Tongue (tissue), 2 donors: ENCODE measurements around the gene B4GALT1. TPM values are rescaled to one million over a fixed set of nuclear protein-coding genes. Genes with fewer than 3 reads are reported as not detected.
"Not testable (repeated sequence)": the region's sequence is repeated elsewhere in the genome, so short reads cannot be mapped to it uniquely, and the experiment has no call there.

Experiments used
- DNase-seq: peaks from one replicate; pipeline ENCODE4 v3.0.0-alpha.2; 2015
- total RNA-seq: library from RNA; depleted of rRNA; stranded (reverse); fragments of >200 nt; gene quantifications from one replicate; pipeline ENCODE4 v1.2.3, GENCODE V29; 2014

The B4GALT1 gene
- total RNA-seq, 1 donor from 2014 or later, result 30.1 TPM

- no peak for DNase-seq
Measured at GRCh38 chr9:33182519-33182918, 15.4 kb upstream of the B4GALT1 start.

- DNase-seq, result no peak
Measured at GRCh38 chr9:33180526-33181184, 13.5 kb upstream of the B4GALT1 start.

GRCh38 chr9:33178972-33179697, 12.0 kb upstream of the B4GALT1 start:
- no peak for DNase-seq

GRCh38 chr9:33177639-33178038, 10.5 kb upstream of the B4GALT1 start:
- DNase-seq, result no peak

GRCh38 chr9:33177086-33177485, 9.9 kb upstream of the B4GALT1 start:
- DNase-seq, result no peak

GRCh38 chr9:33175649-33176325, 8.7 kb upstream of the B4GALT1 start:
- DNase-seq, result no peak

- no peak for DNase-seq
Measured at GRCh38 chr9:33172256-33173238, 5.4 kb upstream of the B4GALT1 start.

- DNase-seq, result peak; percentile 72
Measured at GRCh38 chr9:33170464-33171415, 3.6 kb upstream of the B4GALT1 start.

GRCh38 chr9:33168941-33169544, 1.9 kb upstream of the B4GALT1 start:
- no peak for DNase-seq

GRCh38 chr9:33167972-33168461, 881 bp upstream of the B4GALT1 start:
- DNase-seq, result peak; percentile 46

- DNase-seq, result peak; percentile 53
Measured at GRCh38 chr9:33166231-33167083, 679 bp downstream of the B4GALT1 start.

- DNase-seq, result no peak
Measured at GRCh38 chr9:33165263-33166151, 1.6 kb downstream of the B4GALT1 start.

GRCh38 chr9:33164921-33165262, 2.2 kb downstream of the B4GALT1 start:
- not testable (repeated sequence) for DNase-seq

- DNase-seq, result no peak
Measured at GRCh38 chr9:33164138-33164809, 2.9 kb downstream of the B4GALT1 start.

GRCh38 chr9:33163433-33164137, 3.6 kb downstream of the B4GALT1 start:
- no peak for DNase-seq

GRCh38 chr9:33162721-33163311, 4.3 kb downstream of the B4GALT1 start:
- DNase-seq, result no peak
